ENCODE measurements around the gene EVC2.

EVC2 gene

GRCh38 chr4:5517372-5517771 is 191.0 kb downstream of the EVC2 start:
- DNase-seq (ENCODE audit: low read depth in 3 of 3) = no peak

DNA sequence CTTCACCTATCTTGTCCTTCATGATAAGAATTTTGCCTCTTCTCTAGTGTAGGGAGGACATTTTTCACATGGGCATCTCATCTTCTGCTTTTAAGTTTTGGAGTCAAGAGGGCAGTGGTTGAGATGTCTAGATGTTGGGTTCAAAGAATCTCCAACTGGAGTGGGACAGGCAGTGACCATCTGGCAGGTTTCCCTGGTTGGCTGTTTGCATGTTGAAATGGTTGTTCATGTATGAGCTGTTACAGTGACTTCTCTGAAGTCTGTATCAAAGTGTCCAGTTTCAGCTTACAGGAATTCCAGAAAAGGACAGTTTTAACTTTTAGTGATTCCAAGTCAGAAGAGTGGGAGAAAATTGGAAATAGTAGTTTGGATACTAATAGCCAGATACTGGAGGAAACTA is 192.7 kb downstream of the EVC2 start:
- no peak for DNase-seq (ENCODE audit: low read depth in 3 of 3)

Data from stimulated activated CD4-positive, alpha-beta T cell treated with anti-CD3 and anti-CD28 coated beads, TNF-alpha, amount 100 ng/mL, for 48 hours (primary cell).